HepG2 (cell line): ENCODE measurements around the gene TPO.

Experiments used
- CC2D1A ChIP-seq: sonication (generic); formaldehyde crosslinking; IDR thresholded peaks from 2 replicates; pipeline ENCODE4 v1.8.1; 2023; ENCODE audit warnings: mild to moderate bottlenecking, missing genetic modification reagents
- EP300 ChIP-seq, 3 experiments: sonication (generic) in 1 of 3; formaldehyde crosslinking in 1 of 3; IDR thresholded peaks; 2 replicates each; pipeline versions ENCODE4 v1.5.1 to v1.6.1; 2011 to 2020; ENCODE audit warnings: low read depth in 2 of 3, low read length in 2 of 3, borderline replicate concordance in 1 of 3, improper control_type of control experiment in 1 of 3, mild to moderate bottlenecking in 1 of 3, missing genetic modification reagents in 1 of 3, moderate library complexity in 1 of 3
- KDM5B ChIP-seq: sonication (generic); formaldehyde crosslinking; IDR thresholded peaks from 2 replicates; pipeline ENCODE4 v1.4.0; 2020; ENCODE audit warnings: missing genetic modification reagents, mild to moderate bottlenecking, borderline replicate concordance
- ZFP36 ChIP-seq: fragments of 150-350 bp; IDR thresholded peaks from 2 replicates; pipeline ENCODE4 v1.6.1; 2018; ENCODE audit warnings: borderline replicate concordance, low read length, low read depth; ENCODE audit not compliant: partially characterized antibody

DNA sequence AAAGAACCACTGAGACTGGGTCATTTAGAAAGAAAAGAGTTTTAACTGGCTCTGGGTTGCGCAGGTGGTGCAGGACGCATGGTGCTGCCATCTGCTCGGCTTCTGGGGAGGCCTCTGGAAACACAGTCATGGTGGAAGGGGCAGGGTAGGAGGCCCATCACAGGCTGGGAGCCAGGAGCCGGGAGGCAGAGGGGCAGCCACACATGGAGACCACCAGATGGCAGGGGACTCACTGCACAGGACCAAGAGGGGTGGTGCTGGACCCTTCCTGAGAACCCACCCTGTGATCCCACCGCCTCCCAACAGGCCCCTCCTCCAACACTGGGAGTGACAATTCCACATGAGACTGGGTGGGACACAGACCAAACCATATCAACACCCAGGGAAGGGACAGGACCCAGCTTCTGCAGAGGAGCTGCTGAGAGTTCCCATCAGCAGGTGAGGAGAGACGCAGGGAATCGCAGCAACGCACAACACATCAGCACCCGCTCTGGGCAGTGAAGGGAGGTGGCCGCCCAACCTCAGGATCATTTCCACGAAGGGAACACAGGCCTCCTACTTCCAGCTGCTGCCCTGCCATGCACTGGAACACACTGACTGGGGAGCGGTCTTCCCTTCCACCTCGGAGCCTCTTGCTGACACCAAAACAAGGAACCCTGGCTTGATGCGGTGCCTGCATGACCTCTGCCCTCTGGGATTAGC lies 130.7 kb downstream of the TPO start:
- TF ChIP-seq EP300 (IDR thresholded peaks at IDR 0.05; ENCODE audit: low read depth in 2 of 2, low read length in 2 of 2): no peak
- TF ChIP-seq EP300 (CRISPR knock-in tag; IDR thresholded peaks at IDR 0.05; ENCODE audit: borderline replicate concordance): no peak
- no peak for TF ChIP-seq KDM5B
- no peak for TF ChIP-seq CC2D1A (CRISPR knock-in tag)
- TF ChIP-seq ZFP36: no peak
